GM18519 (cell line): Measurements from ENCODE around the gene MRPS5.
A peak's percentile ranks its signal among the peaks of the same experiment; 100 is the strongest.
"Not testable (repeated sequence)": the region's sequence is repeated elsewhere in the genome, so short reads cannot be mapped to it uniquely, and the experiment has no call there.

Source experiments
- ATAC-seq: cut with Tn5 transposase; IDR thresholded peaks from one replicate; pipeline ENCODE4 v1.9.1; 2021; ENCODE audit warnings: mild to moderate bottlenecking, moderate library complexity; ENCODE audit not compliant: unreplicated experiment, low FRiP score

Gene MRPS5

DNA sequence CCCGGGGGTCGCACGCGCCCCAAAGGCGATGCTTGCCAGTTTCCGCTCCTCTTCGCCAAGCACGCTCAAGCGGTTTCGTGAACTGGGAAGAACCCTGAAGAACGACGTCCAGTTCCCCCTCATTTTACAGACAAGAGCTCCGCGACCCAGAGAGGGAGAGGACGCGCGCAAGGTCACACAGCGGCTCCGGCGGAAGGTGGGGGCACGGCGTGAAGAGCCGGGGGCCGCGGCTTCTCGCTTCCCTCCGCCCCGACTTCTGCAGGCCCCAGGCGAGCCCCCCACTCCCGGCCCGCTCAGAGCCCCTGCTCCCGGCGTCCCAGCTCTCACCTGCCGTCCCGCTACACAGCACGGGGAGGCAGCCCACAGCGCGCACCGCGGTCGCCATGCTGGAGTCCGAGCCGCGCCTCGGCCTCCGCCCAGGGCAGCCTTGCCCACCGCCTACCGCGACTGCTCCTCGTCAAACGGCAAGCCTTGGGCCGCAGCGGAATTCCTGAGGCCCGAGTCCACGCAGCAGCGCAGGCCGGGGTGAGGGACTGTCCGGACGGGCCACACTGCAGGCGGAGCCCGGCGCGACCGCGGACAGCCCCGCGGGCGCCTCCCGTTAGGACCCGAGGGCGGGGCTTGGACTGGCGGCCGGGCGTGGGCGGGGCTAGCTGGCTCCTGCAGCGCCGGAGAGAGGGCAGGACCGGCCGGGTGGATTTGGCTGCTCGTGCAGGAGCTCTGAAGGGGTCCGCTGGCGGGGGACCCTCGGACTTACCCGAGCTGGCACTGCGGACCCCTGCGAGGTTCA lies at the start of gene MRPS5:
TSS of gene MRPS5 (minus strand) at position 402 of the 790 bp plus-strand sequence. CDS start at position 385, 17 bp downstream.
- peak; percentile 66 for ATAC-seq

DNA sequence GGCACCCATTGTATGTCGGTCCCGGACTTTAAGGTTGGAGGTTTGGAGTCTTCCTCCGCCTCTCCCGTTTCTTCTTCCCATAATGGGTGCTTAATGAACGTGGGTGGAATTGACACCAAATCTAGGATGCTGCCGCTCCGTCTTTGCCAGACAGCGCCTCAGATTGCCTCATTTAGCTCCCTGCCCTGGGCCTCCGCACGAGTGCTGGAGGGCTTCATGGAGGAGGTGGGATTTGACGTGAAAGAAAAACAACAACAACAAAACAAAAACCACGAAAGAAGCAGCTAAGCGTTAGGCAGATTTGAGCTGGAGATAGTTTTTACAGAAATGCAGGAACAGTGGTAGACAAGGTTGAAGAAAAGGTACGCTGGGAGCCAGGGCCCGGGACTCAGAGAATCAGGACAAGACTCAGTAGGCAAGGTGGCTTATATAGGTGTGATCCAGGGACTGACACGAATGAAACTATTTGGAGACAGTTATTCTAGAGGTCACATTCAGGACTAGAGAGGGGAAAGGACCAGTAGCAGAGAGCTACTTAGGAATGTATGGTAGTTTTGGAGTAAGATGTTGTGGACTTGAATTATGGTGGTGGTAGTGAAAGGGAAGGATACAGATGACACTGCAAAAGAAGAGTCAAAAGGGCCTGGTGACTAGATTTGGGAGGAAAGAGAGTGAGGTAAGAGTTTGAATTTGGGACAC lies 44.6 kb upstream of the MRPS5 start:
- ATAC-seq: no peak

GRCh38 chr2:95165371-95166064 lies 43.9 kb upstream of the MRPS5 start, which contains the start of gene ZNF2:
ZNF2 (plus strand) TSS chr2:95165809; CDS start chr2:95176227, 10,418 bp downstream.
- ATAC-seq: peak; percentile 93

DNA sequence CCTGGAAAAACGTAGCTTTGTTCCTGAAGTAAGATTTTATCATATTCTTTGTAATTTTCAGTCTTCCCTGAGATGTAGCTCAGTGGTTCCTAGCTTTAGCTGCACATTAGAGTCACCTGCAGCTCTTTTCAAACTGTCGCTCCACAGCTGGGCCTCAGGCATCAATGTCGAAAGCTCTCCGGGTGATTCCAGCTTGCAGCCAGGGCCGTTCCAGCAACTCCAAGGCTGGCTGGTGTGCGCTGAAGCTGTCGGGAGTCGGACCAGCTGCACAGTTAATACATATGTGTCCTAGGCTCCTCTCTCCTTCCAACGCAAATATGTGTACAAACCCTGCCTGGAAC lies 43.4 kb upstream of the MRPS5 start:
- peak; percentile 14 for ATAC-seq

DNA sequence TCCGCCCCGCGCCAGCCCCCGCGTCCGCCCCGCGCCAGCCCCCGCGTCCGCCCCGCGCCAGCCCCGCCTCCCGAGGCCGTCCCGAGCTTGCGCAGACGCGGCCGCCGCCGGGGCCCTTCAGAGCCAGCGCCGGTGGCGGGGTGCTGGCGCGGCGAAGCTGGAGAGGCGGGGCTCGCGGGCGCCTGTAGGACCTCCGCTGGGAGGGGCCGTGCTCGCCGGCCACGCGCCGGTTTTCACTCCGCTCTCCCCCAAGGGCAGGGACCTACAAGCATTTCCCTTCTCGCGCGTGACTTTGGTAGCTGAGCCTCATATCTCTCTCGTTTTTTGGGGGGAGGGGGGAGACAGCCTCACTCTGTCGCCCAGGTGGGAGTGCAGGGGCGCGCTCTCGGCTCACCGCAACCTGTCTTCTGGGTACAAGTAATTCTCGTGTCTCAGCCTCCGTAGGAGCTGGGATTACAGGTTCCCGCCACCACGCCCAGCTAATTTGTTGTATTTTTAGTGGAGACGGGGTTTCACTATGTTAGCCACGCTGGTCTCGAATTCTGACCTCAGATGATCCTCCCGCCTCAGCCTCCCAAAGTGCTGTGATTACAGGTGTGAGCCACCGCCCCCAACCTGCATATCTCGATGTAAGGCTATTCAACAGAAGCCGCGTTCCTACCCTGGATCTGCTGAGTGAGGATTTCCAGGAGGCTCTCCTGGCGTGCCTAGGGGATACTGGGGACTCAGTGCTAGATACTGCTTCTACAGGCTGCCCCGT lies 38.3 kb upstream of the MRPS5 start, which contains the start of gene ZNF514:
TSS of gene ZNF514 (minus strand) at position 159 of the 760 bp plus-strand sequence. CDS start 6,595 bp downstream, outside the sequence.
- ATAC-seq: peak; percentile 86

DNA sequence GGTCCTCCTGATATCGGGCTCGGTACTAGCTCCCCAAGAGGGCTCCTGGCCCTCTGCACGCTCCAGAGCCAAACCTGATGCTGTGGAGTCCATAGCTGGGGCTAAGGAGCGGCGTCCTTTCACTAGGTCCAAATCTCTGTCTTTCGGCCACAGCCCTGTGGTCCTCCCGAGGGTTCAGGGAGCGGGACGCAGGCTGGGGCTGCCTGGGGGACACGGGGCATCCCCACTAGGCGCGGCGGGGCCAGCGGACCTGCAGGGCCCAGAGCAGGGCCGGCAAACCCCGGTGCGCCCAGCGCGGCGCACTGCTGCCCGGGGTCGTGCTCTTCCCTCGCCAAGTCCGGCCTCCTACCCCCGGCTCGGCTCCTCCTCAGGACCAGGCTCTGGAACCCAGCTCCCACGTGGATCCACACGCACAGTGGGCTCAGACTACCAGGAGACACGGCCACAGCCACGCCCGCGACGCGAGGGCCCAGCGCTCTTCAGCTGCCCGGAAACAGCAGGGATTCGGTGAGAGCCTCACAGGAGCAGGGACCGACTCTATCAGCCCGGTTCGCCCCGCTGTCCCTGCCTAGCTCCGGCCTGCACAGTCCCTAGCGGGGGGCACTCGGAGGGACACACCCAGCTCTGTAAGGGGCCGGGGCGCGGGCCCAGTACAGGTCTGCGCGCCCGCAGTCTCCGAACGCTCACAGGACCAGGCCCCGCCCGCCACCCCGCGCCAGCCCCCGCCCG lies 37.4 kb upstream of the MRPS5 start:
- ATAC-seq: peak; percentile 24

GRCh38 chr2:95158441-95158840 lies 36.8 kb upstream of the MRPS5 start:
- no peak for ATAC-seq

DNA sequence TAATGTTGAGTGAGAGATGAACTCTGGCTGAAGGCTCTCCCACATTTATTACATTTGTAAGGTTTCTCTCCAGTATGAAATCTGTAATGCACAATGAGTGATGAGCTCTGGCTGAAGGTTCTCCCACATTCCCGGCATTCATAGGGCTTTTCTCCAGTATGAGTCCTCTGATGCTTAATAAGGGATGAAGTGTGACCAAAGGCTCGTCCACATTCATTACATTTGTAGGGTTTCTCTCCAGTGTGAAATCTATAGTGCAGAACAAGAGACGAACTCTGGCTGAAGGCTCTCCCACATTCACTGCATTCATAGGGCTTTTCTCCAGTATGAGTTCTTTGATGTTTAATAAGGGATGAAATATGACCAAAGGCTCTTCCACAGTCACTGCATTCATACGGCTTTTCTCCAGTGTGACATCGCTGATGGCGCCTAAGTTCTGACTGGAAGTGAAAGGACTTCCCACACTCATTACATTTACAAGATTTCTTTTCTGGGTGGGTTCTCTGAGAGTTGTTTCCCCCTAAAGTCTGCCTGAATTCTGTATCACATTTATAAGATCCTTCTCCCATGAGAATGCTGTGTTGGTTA lies 27.9 kb upstream of the MRPS5 start:
- no peak for ATAC-seq

DNA sequence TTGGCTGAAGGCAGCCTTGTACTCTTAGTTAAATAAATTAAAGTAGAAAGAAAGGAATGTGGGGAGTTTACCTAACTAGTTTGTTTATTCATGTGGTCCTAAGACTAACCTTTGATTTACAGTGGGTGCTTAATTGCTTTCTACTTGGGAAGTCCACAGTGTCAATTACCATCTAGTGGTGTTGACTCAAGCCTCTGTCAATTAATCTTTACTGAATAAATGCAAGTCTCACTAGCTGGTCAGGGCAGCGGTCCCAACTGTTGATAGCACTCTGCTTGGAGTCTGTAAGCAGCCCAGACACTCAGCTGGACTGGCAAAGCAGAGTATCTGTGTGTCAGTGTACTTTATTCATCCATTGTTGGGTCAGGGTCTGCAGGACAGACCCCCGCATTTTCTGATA lies 22.2 kb upstream of the MRPS5 start:
- no peak for ATAC-seq

- no peak for ATAC-seq
These were observed 17.1 kb upstream of the MRPS5 start for GRCh38 chr2:95138702-95139101.

- ATAC-seq: peak; percentile 28
These were observed 566 bp upstream of the MRPS5 start for GRCh38 chr2:95122197-95122551.

DNA sequence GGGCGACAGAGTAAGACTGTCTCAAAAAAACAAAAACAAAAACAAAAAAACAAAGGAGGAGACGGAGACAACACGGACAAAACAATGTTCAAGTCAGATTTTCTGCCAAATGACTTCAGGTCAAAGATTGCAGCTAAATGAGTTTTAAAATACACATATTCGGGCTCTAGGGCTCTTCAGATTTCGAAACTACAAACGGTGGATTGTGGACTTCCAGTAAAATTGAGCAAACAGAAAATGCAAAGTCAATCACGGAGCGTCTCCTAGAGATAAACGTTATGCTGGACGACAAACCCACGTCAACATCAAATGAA lies 558 bp downstream of the MRPS5 start:
- no peak for ATAC-seq

DNA sequence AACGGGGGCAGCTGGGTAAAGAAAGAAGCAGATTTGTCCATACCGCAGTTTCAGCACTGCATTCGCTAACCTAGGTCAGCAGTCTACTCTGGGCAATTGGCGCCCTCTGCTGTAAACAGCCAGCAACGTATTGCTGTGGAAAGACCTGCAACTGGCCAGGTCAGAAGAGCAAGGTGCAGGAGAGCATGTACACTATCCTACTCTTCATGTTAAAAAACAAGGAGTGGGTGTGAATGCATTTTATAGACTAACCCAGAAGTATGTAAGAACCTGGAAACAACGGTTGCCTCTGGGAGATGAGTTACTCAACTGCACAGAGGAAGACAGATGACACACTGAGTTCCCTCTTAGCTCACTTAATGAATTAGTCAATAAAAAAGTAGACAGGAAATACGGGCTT lies 6.2 kb downstream of the MRPS5 start:
- peak; percentile 90 for ATAC-seq

GRCh38 chr2:95113464-95113863 lies 8.1 kb downstream of the MRPS5 start:
- no peak for ATAC-seq

GRCh38 chr2:95110395-95110794 lies 11.2 kb downstream of the MRPS5 start:
- no peak for ATAC-seq

DNA sequence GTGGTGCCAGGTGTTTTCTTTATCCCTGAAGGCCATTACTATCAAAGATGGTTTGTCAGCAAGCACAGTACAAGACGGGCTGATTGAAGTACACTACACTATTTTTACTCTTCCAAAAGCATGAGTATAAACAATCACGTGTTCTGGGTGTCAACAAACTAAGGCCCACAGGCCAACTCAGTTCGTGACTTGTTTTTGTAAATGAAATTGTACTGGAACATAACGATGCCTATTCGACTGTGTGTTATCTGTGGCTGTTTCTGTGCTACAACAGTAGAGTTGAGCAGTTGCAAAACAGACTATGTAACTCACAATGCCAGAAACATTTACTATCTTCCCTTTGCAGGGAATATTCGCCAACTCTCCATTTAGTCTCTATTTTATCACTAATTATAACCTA lies 12.3 kb downstream of the MRPS5 start:
- no peak for ATAC-seq

- ATAC-seq: no peak
These were observed 15.5 kb downstream of the MRPS5 start for GRCh38 chr2:95106081-95106480.

GRCh38 chr2:95104606-95105005 lies 17.0 kb downstream of the MRPS5 start:
- ATAC-seq: no peak

DNA sequence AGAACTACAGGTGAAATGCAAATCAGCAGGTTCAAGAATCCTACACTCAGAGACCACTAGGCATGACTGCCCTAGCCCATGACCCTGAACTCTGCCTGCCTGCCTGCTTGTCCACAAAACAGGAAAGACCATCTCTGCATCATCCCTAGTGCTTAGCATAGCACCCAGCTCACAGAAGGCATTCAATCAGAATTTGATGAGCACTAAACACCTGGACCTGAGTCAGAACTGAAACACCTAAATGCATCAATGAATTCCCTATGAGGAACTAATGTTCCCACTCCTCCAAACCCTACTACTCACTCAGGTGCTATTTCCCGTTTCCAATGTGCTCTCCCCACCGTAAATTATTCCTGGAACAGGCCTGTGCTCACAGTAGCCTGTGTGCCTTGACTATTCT lies 21.7 kb downstream of the MRPS5 start:
- ATAC-seq: no peak

DNA sequence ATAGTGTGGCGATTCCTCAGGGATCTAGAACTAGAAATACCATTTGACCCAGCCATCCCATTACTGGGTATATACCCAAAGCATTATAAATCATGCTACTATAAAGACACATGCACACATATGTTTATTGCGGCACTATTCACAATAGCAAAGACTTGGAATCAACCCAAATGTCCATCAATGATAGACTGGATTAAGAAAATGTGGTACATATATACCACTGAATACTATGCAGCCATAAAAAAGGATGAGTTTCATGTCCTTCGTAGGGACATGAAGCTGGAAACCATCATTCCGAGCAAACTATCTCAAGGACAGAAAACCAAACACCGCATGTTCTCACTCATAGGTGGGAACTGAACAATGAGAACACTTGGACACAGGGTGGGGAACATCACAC lies 23.3 kb downstream of the MRPS5 start:
- ATAC-seq: not testable (repeated sequence)
